HepG2 (cell line): ENCODE measurements around the gene CDC34. TPM values are rescaled to one million over a fixed set of nuclear protein-coding genes. Genes with fewer than 3 reads are reported as not detected.

ENCODE experiments used
- BORCS8-MEF2B ChIP-seq: sonication (generic); formaldehyde crosslinking; IDR thresholded peaks from 2 replicates; pipeline ENCODE4 v1.8.0; 2022; ENCODE audit warnings: mild to moderate bottlenecking, missing genetic modification reagents
- DNMT3B ChIP-seq: conservative IDR thresholded peaks from 2 replicates; pipeline ENCODE4 v1.6.1; 2016; ENCODE audit warnings: missing biosample characterization, control low read depth
- GABPA ChIP-seq, 2 experiments: IDR thresholded peaks; 2 replicates each; pipeline ENCODE4 v1.6.1; 2011 to 2016; ENCODE audit warnings: low read depth in 2 of 2, low read length in 1 of 2, missing biosample characterization in 1 of 2, missing genetic modification characterization in 1 of 2
- GATAD2A ChIP-seq: IDR thresholded peaks from 2 replicates; pipeline ENCODE4 v1.6.1; 2016
- GTF2F1 ChIP-seq: fragments of 150-350 bp; IDR thresholded peaks from 2 replicates; pipeline ENCODE4 v1.6.1; 2014; ENCODE audit warnings: low read length
- HDAC6 ChIP-seq: fragments of 200-600 bp; sonication (generic); IDR thresholded peaks from 2 replicates; pipeline ENCODE4 v1.7.0; 2017; ENCODE audit warnings: mild to moderate bottlenecking, antibody characterized with exemption, low read length, low read depth
- HHEX ChIP-seq: IDR thresholded peaks from 2 replicates; pipeline ENCODE4 v1.6.1; 2016; ENCODE audit warnings: control low read depth
- HNRNPK ChIP-seq: fragments of 200-400 bp; formaldehyde crosslinking; IDR thresholded peaks from 2 replicates; pipeline ENCODE4 v1.6.1; 2018; ENCODE audit warnings: low read length, low read depth, moderate library complexity, mild to moderate bottlenecking; ENCODE audit not compliant: poor library complexity, severe bottlenecking
- MAFG ChIP-seq: sonication (generic); formaldehyde crosslinking; IDR thresholded peaks from 2 replicates; pipeline ENCODE4 v1.5.1; 2020; ENCODE audit warnings: mild to moderate bottlenecking, missing genetic modification reagents
- NR3C1 ChIP-seq: sonication (generic); formaldehyde crosslinking; IDR thresholded peaks from 2 replicates; pipeline ENCODE4 v1.4.0; 2020; ENCODE audit warnings: missing genetic modification reagents
- SOX5 ChIP-seq: IDR thresholded peaks from 2 replicates; pipeline ENCODE4 v1.6.1; 2016; ENCODE audit warnings: borderline replicate concordance
- SRY ChIP-seq: sonication (generic); formaldehyde crosslinking; IDR thresholded peaks from 2 replicates; pipeline ENCODE4 v1.8.0; 2022; ENCODE audit warnings: mild to moderate bottlenecking, missing genetic modification reagents
- TAF1 ChIP-seq: sonication (generic); formaldehyde crosslinking; IDR thresholded peaks from 2 replicates; pipeline ENCODE4 v1.4.0; 2020; ENCODE audit warnings: missing genetic modification reagents
- ZNF543 ChIP-seq: sonication (generic); formaldehyde crosslinking; IDR thresholded peaks from 2 replicates; pipeline ENCODE4 v1.4.0; 2020; ENCODE audit warnings: mild to moderate bottlenecking, missing genetic modification reagents
- ZNF788 ChIP-seq: sonication (generic); formaldehyde crosslinking; IDR thresholded peaks from 2 replicates; pipeline ENCODE4 v1.5.0; 2020; ENCODE audit warnings: mild to moderate bottlenecking, missing genetic modification reagents, borderline replicate concordance
- ZSCAN31 ChIP-seq: sonication (generic); formaldehyde crosslinking; IDR thresholded peaks from 2 replicates; pipeline ENCODE4 v1.5.0; 2020; ENCODE audit warnings: low read depth, mild to moderate bottlenecking, missing genetic modification reagents
- polyA plus RNA-seq, 8 experiments: library from polyadenylated mRNA; depleted of rRNA in 3 of 8; stranded (reverse) in 7 of 8; unstranded in 1 of 8; fragments of >200 nt; fragmentation: Illumina TruSeq in 4 of 8; extraction: Trizol in 4 of 8; gene quantifications; 2 replicates each; pipeline versions ENCODE4 v1.2.1 to v1.2.3, GENCODE V29; 2011 to 2016; ENCODE audit warnings: low read depth in 4 of 8, missing spikeins in 1 of 8, mixed read lengths in 1 of 8; ENCODE audit not compliant: insufficient read depth in 1 of 8
- total RNA-seq, 5 experiments: library from RNA; depleted of rRNA; stranded (reverse); fragments of >200 nt; fragmentation: Illumina TruSeq; extraction: Trizol; gene quantifications; 2 replicates each; pipeline ENCODE4 v1.2.3, GENCODE V29; 2016; ENCODE audit warnings: low read depth in 1 of 5
- TF ChIP-seq, protein P1 (sequence below): sonication (generic); formaldehyde crosslinking; IDR thresholded peaks from 2 replicates; pipeline ENCODE4 v1.4.0; 2020; ENCODE audit warnings: missing genetic modification reagents
- TF ChIP-seq, protein P2 (sequence below): sonication (generic); formaldehyde crosslinking; IDR thresholded peaks from 2 replicates; pipeline ENCODE4 v1.4.0; 2020; ENCODE audit warnings: missing genetic modification reagents; ENCODE audit errors: not compliant biosample characterization
- TF ChIP-seq, protein P3 (sequence below): sonication (generic); formaldehyde crosslinking; IDR thresholded peaks from 2 replicates; pipeline ENCODE4 v1.5.0; 2020; ENCODE audit warnings: missing genetic modification reagents
- TF ChIP-seq, protein P4 (sequence below): sonication (generic); formaldehyde crosslinking; IDR thresholded peaks from 2 replicates; pipeline ENCODE4 v1.9.0; 2022; ENCODE audit warnings: missing genetic modification reagents, mild to moderate bottlenecking, borderline replicate concordance
- TF ChIP-seq, protein P5 (sequence below): sonication (generic); formaldehyde crosslinking; IDR thresholded peaks from 2 replicates; pipeline ENCODE4 v1.8.0; 2022; ENCODE audit warnings: mild to moderate bottlenecking, missing genetic modification reagents, moderate library complexity
- TF ChIP-seq, protein P6 (sequence below): sonication (generic); formaldehyde crosslinking; IDR thresholded peaks from 2 replicates; pipeline ENCODE4; 2020; ENCODE audit warnings: missing genetic modification reagents, mild to moderate bottlenecking, borderline replicate concordance

CDC34 gene
- total and polyA plus RNA-seq, 2 of the 13 experiments (the other 11 are each of a cell fraction or from before 2014, with no cell fraction given), result 138 to 150 TPM

DNA sequence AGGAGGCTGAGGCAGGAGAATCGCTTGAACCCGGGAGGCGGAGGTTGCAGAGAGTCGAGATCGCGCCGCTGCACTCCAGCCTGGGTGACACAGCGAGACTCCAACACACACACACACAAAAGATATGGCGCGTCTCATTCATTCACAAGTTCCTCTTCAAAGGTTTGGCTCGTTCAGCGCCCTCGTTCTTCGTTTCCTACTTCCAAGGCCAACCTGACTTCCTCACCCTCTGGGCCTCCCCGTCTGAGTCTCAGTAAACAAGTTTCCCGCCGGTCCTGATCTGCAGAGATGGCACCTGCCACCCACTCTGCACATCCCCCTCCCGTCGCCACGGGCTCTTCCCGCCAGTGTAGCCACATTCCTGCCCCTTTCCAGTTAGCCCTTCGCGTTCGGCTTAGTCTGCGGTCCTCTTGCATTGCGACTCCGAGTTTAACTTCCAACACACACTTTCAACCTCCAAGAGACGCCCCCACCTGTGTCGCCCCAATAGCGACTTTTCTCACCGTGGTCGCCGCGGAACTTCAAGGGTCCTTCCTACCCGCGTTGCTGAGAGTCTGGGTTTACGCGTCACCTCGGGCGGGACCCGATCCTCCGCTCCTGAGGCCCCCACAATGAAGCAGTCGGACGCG lies 39.5 kb downstream of the CDC34 start (continued):
- TF ChIP-seq ZNF788 (peak; percentile 70), HNRNPK (no peak), HHEX (CRISPR knock-in tag) (no peak), MAFG (no peak), BORCS8-MEF2B (peak; percentile 52; the same call in 1 of the 2 replicates), GTF2F1 (no peak), HDAC6 (no peak), NR3C1 (CRISPR knock-in tag) (no peak), SRY (CRISPR knock-in tag) (peak; percentile 81), SOX5 (peak; percentile 44; the same call in 1 of the 2 replicates), GATAD2A (peak; percentile 42; the same call in 1 of the 2 replicates), TAF1 (CRISPR knock-in tag) (peak; percentile 66; the same call in 1 of the 2 replicates), DNMT3B (CRISPR knock-in tag) (no peak), ZNF543 (CRISPR knock-in tag) (peak; percentile 59; the same call in 1 of the 2 replicates), GABPA (IDR thresholded peaks at IDR 0.05; ENCODE audit: low read depth, low read length) (no peak), GABPA (CRISPR knock-in tag; IDR thresholded peaks at IDR 0.05; ENCODE audit: low read depth) (peak; percentile 50), ZSCAN31 (0 out of 2 replicates have a peak, but pooled peaks have one; percentile 49)
- TF ChIP-seq, protein P1, sequence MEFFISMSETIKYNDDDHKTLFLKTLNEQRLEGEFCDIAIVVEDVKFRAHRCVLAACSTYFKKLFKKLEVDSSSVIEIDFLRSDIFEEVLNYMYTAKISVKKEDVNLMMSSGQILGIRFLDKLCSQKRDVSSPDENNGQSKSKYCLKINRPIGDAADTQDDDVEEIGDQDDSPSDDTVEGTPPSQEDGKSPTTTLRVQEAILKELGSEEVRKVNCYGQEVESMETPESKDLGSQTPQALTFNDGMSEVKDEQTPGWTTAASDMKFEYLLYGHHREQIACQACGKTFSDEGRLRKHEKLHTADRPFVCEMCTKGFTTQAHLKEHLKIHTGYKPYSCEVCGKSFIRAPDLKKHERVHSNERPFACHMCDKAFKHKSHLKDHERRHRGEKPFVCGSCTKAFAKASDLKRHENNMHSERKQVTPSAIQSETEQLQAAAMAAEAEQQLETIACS (CRISPR knock-in tag), result 0 out of 2 replicates have a peak, but pooled peaks have one; percentile 34
- TF ChIP-seq, protein P2, sequence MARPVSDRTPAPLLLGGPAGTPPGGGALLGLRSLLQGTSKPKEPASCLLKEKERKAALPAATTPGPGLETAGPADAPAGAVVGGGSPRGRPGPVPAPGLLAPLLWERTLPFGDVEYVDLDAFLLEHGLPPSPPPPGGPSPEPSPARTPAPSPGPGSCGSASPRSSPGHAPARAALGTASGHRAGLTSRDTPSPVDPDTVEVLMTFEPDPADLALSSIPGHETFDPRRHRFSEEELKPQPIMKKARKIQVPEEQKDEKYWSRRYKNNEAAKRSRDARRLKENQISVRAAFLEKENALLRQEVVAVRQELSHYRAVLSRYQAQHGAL (CRISPR knock-in tag), result peak; percentile 52
- TF ChIP-seq, protein P3, sequence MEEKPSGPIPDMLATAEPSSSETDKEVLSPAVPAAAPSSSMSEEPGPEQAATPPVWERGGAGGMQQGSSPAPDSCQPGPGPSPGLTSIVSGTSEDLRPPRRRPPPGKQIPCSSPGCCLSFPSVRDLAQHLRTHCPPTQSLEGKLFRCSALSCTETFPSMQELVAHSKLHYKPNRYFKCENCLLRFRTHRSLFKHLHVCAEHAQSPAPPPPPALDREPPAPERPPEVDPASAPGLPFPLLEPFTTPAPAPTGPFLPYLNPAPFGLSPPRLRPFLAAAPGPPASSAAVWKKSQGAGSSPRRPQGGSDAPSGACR, result no peak
- TF ChIP-seq, protein P4, sequence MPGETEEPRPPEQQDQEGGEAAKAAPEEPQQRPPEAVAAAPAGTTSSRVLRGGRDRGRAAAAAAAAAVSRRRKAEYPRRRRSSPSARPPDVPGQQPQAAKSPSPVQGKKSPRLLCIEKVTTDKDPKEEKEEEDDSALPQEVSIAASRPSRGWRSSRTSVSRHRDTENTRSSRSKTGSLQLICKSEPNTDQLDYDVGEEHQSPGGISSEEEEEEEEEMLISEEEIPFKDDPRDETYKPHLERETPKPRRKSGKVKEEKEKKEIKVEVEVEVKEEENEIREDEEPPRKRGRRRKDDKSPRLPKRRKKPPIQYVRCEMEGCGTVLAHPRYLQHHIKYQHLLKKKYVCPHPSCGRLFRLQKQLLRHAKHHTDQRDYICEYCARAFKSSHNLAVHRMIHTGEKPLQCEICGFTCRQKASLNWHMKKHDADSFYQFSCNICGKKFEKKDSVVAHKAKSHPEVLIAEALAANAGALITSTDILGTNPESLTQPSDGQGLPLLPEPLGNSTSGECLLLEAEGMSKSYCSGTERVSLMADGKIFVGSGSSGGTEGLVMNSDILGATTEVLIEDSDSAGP (CRISPR knock-in tag), result peak; percentile 65; the same call in 1 of the 2 replicates
- TF ChIP-seq, protein P5, sequence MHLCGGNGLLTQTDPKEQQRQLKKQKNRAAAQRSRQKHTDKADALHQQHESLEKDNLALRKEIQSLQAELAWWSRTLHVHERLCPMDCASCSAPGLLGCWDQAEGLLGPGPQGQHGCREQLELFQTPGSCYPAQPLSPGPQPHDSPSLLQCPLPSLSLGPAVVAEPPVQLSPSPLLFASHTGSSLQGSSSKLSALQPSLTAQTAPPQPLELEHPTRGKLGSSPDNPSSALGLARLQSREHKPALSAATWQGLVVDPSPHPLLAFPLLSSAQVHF (CRISPR knock-in tag), result no peak
- TF ChIP-seq, protein P6, sequence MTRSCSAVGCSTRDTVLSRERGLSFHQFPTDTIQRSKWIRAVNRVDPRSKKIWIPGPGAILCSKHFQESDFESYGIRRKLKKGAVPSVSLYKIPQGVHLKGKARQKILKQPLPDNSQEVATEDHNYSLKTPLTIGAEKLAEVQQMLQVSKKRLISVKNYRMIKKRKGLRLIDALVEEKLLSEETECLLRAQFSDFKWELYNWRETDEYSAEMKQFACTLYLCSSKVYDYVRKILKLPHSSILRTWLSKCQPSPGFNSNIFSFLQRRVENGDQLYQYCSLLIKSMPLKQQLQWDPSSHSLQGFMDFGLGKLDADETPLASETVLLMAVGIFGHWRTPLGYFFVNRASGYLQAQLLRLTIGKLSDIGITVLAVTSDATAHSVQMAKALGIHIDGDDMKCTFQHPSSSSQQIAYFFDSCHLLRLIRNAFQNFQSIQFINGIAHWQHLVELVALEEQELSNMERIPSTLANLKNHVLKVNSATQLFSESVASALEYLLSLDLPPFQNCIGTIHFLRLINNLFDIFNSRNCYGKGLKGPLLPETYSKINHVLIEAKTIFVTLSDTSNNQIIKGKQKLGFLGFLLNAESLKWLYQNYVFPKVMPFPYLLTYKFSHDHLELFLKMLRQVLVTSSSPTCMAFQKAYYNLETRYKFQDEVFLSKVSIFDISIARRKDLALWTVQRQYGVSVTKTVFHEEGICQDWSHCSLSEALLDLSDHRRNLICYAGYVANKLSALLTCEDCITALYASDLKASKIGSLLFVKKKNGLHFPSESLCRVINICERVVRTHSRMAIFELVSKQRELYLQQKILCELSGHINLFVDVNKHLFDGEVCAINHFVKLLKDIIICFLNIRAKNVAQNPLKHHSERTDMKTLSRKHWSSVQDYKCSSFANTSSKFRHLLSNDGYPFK (CRISPR knock-in tag), result 0 out of 2 replicates have a peak, but pooled peaks have one; percentile 19
